Fibroblast of lung (primary cell): ENCODE measurements around the gene CASD1. TPM values are rescaled to one million over a fixed set of nuclear protein-coding genes. Genes with fewer than 3 reads are reported as not detected.

Experiments used
- DNase-seq, 2 donors: peaks; one replicate each; pipeline versions ENCODE4 v3.0.0 to v3.0.0-alpha.2; 2010; ENCODE audit warnings: low read depth in 2 of 2
- H2AFZ ChIP-seq: 2 replicates; pipeline ENCODE4 v1.5.1; 2012; ENCODE audit warnings: low read length, control low read depth, inconsistent platforms
- H3K27ac ChIP-seq: 2 replicates; pipeline ENCODE4 v1.5.1; 2011; ENCODE audit warnings: low read length, control low read depth; ENCODE audit not compliant: insufficient read depth
- H3K27me3 ChIP-seq: 2 replicates; pipeline ENCODE4 v1.5.1; 2011; ENCODE audit warnings: mild to moderate bottlenecking, low read length; ENCODE audit not compliant: control insufficient read depth, insufficient read depth
- H3K36me3 ChIP-seq: 2 replicates; pipeline ENCODE4 v1.5.1; 2011; ENCODE audit warnings: low read length; ENCODE audit not compliant: control insufficient read depth, insufficient read depth
- H3K4me1 ChIP-seq: 2 replicates; pipeline ENCODE4 v1.5.1; 2011; ENCODE audit warnings: low read length; ENCODE audit not compliant: control insufficient read depth, insufficient read depth; ENCODE audit errors: extremely low read depth
- H3K4me2 ChIP-seq: 2 replicates; pipeline ENCODE4 v1.5.1; 2011; ENCODE audit warnings: low read length, control low read depth; ENCODE audit not compliant: insufficient read depth; ENCODE audit errors: extremely low read depth
- H3K4me3 ChIP-seq, 4 experiments: fragments of 200-600 bp in 1 of 4; sonication (generic) in 1 of 4; replicated peaks in 1 of 4; 2 replicates each; pipeline ENCODE4 v1.5.1; 2011 to 2016; ENCODE audit warnings: low read length in 4 of 4, low read depth in 3 of 4, mild to moderate bottlenecking in 3 of 4, control low read depth in 2 of 4, inconsistent platforms in 1 of 4, mixed read lengths in 1 of 4; ENCODE audit not compliant: insufficient read depth in 1 of 4; ENCODE audit errors: control extremely low read depth in 1 of 4
- H3K79me2 ChIP-seq: 2 replicates; pipeline ENCODE4 v1.5.1; 2012; ENCODE audit warnings: mild to moderate bottlenecking, low read length, inconsistent platforms; ENCODE audit not compliant: control insufficient read depth, insufficient read depth
- H3K9ac ChIP-seq: 2 replicates; pipeline ENCODE4 v1.5.1; 2011; ENCODE audit warnings: mild to moderate bottlenecking, low read length, control low read depth; ENCODE audit not compliant: insufficient read depth
- H3K9me3 ChIP-seq: 2 replicates; pipeline ENCODE4 v1.5.1; 2012; ENCODE audit warnings: low read depth, low read length; ENCODE audit not compliant: control insufficient read depth, insufficient read depth
- H4K20me1 ChIP-seq: 2 replicates; pipeline ENCODE4 v1.5.1; 2011; ENCODE audit warnings: low read length; ENCODE audit not compliant: control insufficient read depth, insufficient read depth; ENCODE audit errors: extremely low read depth
- EZH2 ChIP-seq: IDR thresholded peaks from 2 replicates; pipeline ENCODE4 v1.5.1; 2012; ENCODE audit warnings: low read length, control low read depth, mild to moderate bottlenecking; ENCODE audit errors: missing control alignments
- polyA plus RNA-seq, 2 donors: library from polyadenylated mRNA; depleted of rRNA in 1 of 2; stranded (reverse) in 1 of 2; unstranded in 1 of 2; fragments of >200 nt; gene quantifications; 2 replicates each; pipeline ENCODE4 v1.2.1, GENCODE V29; 2011 to 2012; ENCODE audit warnings: missing spikeins in 1 of 2
- total RNA-seq: library from RNA; depleted of rRNA; stranded (reverse); fragments of >200 nt; gene quantifications from 2 replicates; pipeline ENCODE4 v1.2.1, GENCODE V29; 2014
- TF ChIP-seq, protein P1 (sequence below), 2 donors: IDR thresholded peaks in 1 of 2; conservative IDR thresholded peaks in 1 of 2; 1 replicate in 1 of 2; 2 replicates in 1 of 2; pipeline ENCODE4 v1.5.1; 2011 to 2012; ENCODE audit warnings: low read length in 2 of 2, control low read depth in 1 of 2, inconsistent platforms in 1 of 2, low read depth in 1 of 2, mild to moderate bottlenecking in 1 of 2

CASD1 gene
- total and polyA plus RNA-seq, 2 donors (not counting 1 experiment from before 2014, with no cell fraction given), result 10.6 to 14.2 TPM

DNA sequence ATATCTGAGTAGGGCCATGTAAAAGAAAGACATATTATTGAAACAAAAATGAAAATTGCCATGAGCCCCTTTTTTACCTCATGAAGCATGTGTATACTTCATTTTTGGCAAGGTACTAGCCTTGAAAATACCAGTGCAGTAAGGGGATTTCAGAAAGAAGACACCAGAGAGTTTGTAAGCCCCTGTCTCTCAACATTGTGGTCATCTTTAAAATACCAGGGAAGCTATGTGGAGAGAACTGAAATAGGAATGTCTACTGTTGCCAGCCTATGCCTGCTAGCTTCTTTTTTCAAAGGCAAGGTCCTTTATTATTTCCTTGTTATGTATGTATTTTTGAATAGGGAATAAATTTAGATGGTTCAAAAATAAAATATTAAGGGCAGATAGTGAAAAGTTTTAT is 57.8 kb downstream of the CASD1 start:
- peak in 1 of 2 donors; percentile 16 for DNase-seq
- no peak overlapping the region for H3K4me2 ChIP-seq
- no peaks in the 10 kb centered on the region for H3K4me1 ChIP-seq
- TF ChIP-seq, protein P1, sequence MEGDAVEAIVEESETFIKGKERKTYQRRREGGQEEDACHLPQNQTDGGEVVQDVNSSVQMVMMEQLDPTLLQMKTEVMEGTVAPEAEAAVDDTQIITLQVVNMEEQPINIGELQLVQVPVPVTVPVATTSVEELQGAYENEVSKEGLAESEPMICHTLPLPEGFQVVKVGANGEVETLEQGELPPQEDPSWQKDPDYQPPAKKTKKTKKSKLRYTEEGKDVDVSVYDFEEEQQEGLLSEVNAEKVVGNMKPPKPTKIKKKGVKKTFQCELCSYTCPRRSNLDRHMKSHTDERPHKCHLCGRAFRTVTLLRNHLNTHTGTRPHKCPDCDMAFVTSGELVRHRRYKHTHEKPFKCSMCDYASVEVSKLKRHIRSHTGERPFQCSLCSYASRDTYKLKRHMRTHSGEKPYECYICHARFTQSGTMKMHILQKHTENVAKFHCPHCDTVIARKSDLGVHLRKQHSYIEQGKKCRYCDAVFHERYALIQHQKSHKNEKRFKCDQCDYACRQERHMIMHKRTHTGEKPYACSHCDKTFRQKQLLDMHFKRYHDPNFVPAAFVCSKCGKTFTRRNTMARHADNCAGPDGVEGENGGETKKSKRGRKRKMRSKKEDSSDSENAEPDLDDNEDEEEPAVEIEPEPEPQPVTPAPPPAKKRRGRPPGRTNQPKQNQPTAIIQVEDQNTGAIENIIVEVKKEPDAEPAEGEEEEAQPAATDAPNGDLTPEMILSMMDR (conservative IDR thresholded peaks at IDR 0.05 in 1 of 2, IDR thresholded peaks at IDR 0.05 in 1 of 2; ENCODE audit: low read depth in 1 of 2, low read length in 2 of 2), result no peak
- TF ChIP-seq EZH2, result no peak
- H2AFZ ChIP-seq, result no peak overlapping the region
- H3K9me3 ChIP-seq, result no peaks in the 10 kb centered on the region
- H3K4me3 ChIP-seq, result no peak overlapping the region
- no peaks in the 10 kb centered on the region for H3K27me3 ChIP-seq
- no peaks in the 10 kb centered on the region for H3K79me2 ChIP-seq
- H4K20me1 ChIP-seq, result no peaks in the 10 kb centered on the region
- no peaks in the 10 kb centered on the region for H3K36me3 ChIP-seq
- H3K27ac ChIP-seq, result no peak overlapping the region
- H3K9ac ChIP-seq, result no peak overlapping the region

DNA sequence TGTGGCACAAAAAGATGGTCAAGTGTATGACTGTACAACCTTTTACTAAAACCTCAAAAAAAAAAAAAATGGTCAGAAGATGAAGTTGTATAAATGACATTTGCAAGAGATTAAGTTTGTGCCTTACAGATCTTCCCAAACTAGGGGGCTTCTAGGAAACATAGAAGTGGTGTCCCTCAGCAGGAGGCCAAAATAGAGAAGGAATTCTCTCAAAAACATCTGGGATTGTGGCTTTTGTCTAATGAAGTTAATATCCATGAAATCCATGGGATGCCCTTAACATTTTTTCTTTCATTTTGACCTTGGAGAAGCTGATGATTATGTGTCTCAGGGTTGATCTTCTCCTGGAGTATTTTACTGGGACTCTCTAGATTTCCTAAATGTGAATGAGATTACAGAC is 62.2 kb downstream of the CASD1 start:
- H3K4me1 ChIP-seq, result no peaks in the 10 kb centered on the region
- H3K27ac ChIP-seq, result no peak overlapping the region
- H3K4me2 ChIP-seq, result no peak overlapping the region
- H3K36me3 ChIP-seq, result no peaks in the 10 kb centered on the region
- DNase-seq, result no peak
- no peak overlapping the region for H3K9ac ChIP-seq
- no peaks in the 10 kb centered on the region for H3K79me2 ChIP-seq
- H3K4me3 ChIP-seq, result no peak overlapping the region
- H3K27me3 ChIP-seq, result no peaks in the 10 kb centered on the region
- no peaks in the 10 kb centered on the region for H4K20me1 ChIP-seq
- no peak overlapping the region for H2AFZ ChIP-seq
- no peaks in the 10 kb centered on the region for H3K9me3 ChIP-seq
- no peak for TF ChIP-seq EZH2

DNA sequence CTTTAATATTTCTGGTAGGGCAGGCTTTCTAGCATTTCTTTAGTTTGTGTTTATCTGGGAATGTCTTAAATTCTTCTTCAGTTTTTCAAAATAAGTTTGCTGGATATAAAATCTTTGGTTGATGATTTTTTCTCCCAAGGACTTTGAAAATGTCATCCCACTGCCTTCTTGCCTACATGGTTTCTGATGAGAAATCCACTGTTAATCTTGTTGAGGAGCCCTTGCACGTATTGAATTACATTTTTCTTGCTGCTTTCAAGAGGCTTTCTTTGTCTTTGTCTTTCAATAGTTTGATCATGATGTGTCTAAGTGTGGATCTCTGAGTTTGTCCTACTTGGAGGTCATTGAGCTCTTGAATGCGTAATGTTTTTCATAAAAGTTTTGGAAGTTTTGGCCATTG is 66.0 kb downstream of the CASD1 start:
- Histone ChIP-seq H3K79me2 (no peaks in the 10 kb centered on the region), H2AFZ (no peak overlapping the region), H3K9ac (no peak overlapping the region), H3K9me3 (no peaks in the 10 kb centered on the region), H3K27ac (no peak overlapping the region), H3K4me2 (no peak overlapping the region), H3K36me3 (no peaks in the 10 kb centered on the region), H3K27me3 (no peaks in the 10 kb centered on the region), H4K20me1 (no peaks in the 10 kb centered on the region), H3K4me1 (no peaks in the 10 kb centered on the region), H3K4me3 (no peak overlapping the region)
- DNase-seq, result no peak
- TF ChIP-seq EZH2, result no peak
- TF ChIP-seq, protein P1 (conservative IDR thresholded peaks at IDR 0.05 in 1 of 2, IDR thresholded peaks at IDR 0.05 in 1 of 2; ENCODE audit: low read depth in 1 of 2, low read length in 2 of 2), result no peak
